RWPE1 (cell line): Measurements from ENCODE around the gene SAV1.

Experiments used
- CTCF ChIA-PET: fragments of 350-600 bp; sonication (Branson Sonifier 250); formaldehyde crosslinking; extraction: SDS; loops from one replicate; lab custom pipeline; 2021; lab: Yijun Ruan, JAX
- POLR2A ChIA-PET: fragments of 400-600 bp; formaldehyde crosslinking; extraction: SDS; loops from one replicate; lab custom pipeline; 2020; ENCODE audit warnings: antibody characterized with exemption; ENCODE audit not compliant: low non-redundant PET; lab: Yijun Ruan, JAX
- DNase-seq: peaks from one replicate; pipeline ENCODE4 v3.0.0; 2012; ENCODE audit warnings: low spot score
- H3K27ac ChIP-seq: fragments of 450-650 bp; 2 replicates; pipeline ENCODE4 v1.5.1; 2017
- TF ChIP-seq, protein P1 (sequence below): fragments of 450-650 bp; conservative IDR thresholded peaks from 2 replicates; pipeline ENCODE4 v1.5.1; 2017; ENCODE audit warnings: low read depth, mild to moderate bottlenecking

Gene SAV1

DNA sequence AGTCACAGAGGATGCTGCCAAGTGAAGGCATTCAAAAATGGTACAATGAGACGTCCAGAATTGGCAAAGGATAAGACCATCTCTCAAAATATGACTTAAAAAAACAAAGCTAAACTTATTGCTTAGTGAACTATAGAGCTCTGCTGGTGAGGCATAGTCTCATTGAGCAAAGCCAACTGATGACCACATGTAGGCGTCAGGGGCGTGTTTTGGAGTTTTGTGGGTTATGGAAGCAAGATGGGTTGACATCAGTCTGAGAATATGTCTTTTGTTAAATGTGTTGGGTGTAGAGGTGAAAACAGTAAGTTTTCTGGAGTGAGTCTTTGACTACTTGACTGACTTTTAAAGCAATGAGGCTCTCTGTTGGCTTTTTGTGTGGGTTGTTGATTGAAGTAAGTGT lies 60.9 kb downstream of the SAV1 start:
- no peak for DNase-seq
- ChIA-PET POLR2A (interaction anchor here (0.7 kb wide), 1 partner anchor 344 kb away, joined by 5 read pairs; no protein-coding TSS in a partner anchor), CTCF (interaction anchor here (0.7 kb wide), 1 partner anchor 150 kb away, joined by 5 read pairs; no protein-coding TSS in a partner anchor)
- TF ChIP-seq, protein P1, sequence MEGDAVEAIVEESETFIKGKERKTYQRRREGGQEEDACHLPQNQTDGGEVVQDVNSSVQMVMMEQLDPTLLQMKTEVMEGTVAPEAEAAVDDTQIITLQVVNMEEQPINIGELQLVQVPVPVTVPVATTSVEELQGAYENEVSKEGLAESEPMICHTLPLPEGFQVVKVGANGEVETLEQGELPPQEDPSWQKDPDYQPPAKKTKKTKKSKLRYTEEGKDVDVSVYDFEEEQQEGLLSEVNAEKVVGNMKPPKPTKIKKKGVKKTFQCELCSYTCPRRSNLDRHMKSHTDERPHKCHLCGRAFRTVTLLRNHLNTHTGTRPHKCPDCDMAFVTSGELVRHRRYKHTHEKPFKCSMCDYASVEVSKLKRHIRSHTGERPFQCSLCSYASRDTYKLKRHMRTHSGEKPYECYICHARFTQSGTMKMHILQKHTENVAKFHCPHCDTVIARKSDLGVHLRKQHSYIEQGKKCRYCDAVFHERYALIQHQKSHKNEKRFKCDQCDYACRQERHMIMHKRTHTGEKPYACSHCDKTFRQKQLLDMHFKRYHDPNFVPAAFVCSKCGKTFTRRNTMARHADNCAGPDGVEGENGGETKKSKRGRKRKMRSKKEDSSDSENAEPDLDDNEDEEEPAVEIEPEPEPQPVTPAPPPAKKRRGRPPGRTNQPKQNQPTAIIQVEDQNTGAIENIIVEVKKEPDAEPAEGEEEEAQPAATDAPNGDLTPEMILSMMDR = no peak
- no peak overlapping the region for H3K27ac ChIP-seq

DNA sequence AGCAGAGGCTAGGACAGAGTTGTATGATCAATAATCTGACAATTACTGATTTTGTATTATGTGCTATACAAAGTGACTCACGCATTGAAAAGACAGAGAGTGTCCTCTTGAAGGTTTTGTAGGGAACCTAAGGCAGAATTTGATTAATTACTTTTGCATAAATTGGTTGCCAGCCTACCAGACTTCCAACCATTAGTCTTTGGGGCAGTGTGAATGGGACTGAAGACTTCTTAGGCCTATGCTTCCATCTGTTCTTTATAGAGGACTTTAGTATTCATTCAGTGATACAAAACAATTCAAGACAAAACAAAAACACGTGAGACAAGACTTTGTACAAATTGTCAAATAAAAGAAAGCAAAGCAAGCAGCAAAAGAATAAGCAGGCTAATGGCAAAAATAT lies 61.6 kb downstream of the SAV1 start:
- H3K27ac ChIP-seq = no peak overlapping the region
- DNase-seq = no peak
- ChIA-PET POLR2A (interaction anchor here (0.7 kb wide), 1 partner anchor 345 kb away, joined by 5 read pairs; no protein-coding TSS in a partner anchor), CTCF (interaction anchor here (0.7 kb wide), 1 partner anchor 151 kb away, joined by 5 read pairs; no protein-coding TSS in a partner anchor)
- TF ChIP-seq, protein P1 = no peak

DNA sequence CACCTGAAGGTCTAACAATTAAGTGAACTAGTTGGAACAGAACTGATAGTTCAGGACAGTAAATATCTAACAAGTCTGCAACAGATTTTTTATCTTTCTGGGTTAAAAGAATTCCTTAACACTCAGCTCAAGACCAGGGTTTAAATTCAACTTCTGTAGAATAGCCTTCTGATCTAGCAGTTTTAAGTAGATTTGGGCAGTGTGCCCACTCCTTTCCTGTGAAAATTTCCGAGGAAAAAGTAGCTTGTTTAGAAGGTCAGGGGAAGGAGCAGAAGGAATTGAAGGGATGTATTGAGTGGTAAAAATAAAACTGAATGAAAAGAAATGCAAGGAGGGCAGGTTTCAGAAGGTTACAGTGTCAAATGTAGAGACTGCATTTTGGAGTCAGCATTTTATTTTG lies 62.3 kb downstream of the SAV1 start:
- POLR2A ChIA-PET = no interaction called here
- CTCF ChIA-PET = no interaction called here
- TF ChIP-seq, protein P1 = no peak
- DNase-seq = no peak
- H3K27ac ChIP-seq = no peak overlapping the region

DNA sequence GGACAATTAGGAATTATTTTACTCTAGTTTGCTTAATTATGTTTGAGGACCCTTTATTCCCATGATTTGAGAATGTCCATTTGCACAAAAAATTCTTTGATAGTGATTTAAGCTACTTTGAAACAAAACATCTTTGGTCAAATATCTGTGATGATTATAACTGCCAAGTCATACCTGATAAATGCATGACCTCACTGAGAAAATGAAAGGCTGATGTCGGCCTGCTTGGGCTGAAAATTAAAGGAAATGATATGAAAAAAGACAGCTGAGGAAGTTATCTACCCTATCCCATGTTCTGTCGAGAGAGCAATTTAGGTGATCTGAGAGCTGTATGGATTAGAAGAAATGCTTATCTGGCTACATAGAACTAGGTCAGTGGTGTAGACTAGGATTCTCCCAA lies 64.5 kb downstream of the SAV1 start:
- CTCF ChIA-PET = interaction anchor here (0.8 kb wide), 1 partner anchor 22 kb away, joined by 4 read pairs; no protein-coding TSS in a partner anchor
- no peak overlapping the region for H3K27ac ChIP-seq
- TF ChIP-seq, protein P1 = no peak
- POLR2A ChIA-PET = no interaction called here
- no peak for DNase-seq

DNA sequence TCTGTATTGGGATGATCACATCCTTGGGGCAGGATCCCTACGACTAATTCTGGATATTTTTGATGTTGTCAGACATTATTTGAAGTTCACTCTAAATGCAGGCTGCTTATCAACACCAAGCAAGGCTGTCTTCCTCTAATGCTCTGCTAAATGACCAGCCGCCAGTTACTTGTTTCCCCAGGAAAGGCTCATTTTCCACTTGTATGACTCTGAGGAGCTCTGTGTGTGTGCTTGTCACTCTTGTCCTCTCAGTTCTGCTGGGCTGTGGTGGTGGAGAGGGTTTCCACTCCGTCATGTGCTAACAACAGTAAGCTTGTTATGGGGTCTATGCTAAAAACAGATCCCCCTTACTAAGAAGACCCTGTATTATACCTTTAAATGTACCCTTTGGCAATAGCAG lies 66.1 kb downstream of the SAV1 start:
- TF ChIP-seq, protein P1 = no peak
- ChIA-PET POLR2A (no interaction called here), CTCF (no interaction called here)
- no peak overlapping the region for H3K27ac ChIP-seq
- no peak for DNase-seq

DNA sequence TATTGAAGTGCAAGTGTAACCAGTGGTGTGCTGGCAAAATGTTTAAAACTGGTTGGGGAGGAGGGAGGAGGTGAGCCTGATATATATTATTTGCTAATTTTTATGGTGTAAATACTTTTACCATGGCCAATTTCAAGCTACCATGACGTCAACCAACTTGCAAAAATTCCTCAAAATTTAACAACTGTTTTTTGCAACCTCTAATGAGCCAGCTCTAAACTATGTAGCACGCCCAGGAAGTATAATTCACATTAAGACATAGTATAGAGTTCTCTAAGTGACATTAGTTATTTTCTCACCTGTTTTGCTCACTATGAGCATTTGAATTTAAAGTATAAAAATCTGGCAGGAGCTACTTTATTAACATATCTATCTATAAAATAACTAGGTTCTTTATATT lies 66.7 kb downstream of the SAV1 start:
- ChIA-PET POLR2A (no interaction called here), CTCF (interaction anchor here (1.4 kb wide), 1 partner anchor 69 kb away, joined by 5 read pairs; the partner anchor contains the start of gene MAP4K5)
- H3K27ac ChIP-seq = no peak overlapping the region
- TF ChIP-seq, protein P1 = no peak
- DNase-seq = peak; percentile 28
